ENCODE data around the gene HDAC4.

GRCh38 chr2:239087046-239087710, 313.6 kb downstream of the HDAC4 start:
- TF ChIP-seq, protein P1, sequence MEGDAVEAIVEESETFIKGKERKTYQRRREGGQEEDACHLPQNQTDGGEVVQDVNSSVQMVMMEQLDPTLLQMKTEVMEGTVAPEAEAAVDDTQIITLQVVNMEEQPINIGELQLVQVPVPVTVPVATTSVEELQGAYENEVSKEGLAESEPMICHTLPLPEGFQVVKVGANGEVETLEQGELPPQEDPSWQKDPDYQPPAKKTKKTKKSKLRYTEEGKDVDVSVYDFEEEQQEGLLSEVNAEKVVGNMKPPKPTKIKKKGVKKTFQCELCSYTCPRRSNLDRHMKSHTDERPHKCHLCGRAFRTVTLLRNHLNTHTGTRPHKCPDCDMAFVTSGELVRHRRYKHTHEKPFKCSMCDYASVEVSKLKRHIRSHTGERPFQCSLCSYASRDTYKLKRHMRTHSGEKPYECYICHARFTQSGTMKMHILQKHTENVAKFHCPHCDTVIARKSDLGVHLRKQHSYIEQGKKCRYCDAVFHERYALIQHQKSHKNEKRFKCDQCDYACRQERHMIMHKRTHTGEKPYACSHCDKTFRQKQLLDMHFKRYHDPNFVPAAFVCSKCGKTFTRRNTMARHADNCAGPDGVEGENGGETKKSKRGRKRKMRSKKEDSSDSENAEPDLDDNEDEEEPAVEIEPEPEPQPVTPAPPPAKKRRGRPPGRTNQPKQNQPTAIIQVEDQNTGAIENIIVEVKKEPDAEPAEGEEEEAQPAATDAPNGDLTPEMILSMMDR (optimal IDR thresholded peaks at IDR 0.05 in 1 of 3, IDR thresholded peaks at IDR 0.05 in 1 of 3, conservative IDR thresholded peaks at IDR 0.05 in 1 of 3; ENCODE audit: extremely low read depth in 1 of 3, insufficient read depth in 2 of 3, low read length in 3 of 3), result no peak
- no peak for TF ChIP-seq EZH2 (IDR thresholded peaks at IDR 0.05; ENCODE audit: low read length)
